ENCODE results near the gene ERAS. TPM values are rescaled to one million over a fixed set of nuclear protein-coding genes. Genes with fewer than 3 reads are reported as not detected.

ERAS gene
- total RNA-seq, 1 experiment from 2014 or later = not detected

- Histone ChIP-seq H3K4me3 (replicated peaks in 1 of 2; ENCODE audit: low read depth in 1 of 2, low read length in 2 of 2) (no peak overlapping the region), H3K27me3 (ENCODE audit: insufficient read depth, low read length) (no peaks in the 10 kb centered on the region), H3K79me2 (ENCODE audit: insufficient read depth, low read length) (no peaks in the 10 kb centered on the region), H3K4me1 (ENCODE audit: control insufficient read depth in 1 of 2, insufficient read depth in 2 of 2, low read length in 2 of 2) (peaks cover under 1 to 4% of the 10 kb centered on the region in 2 experiments; a peak in 3 of 4 replicates), H3K36me3 (ENCODE audit: control insufficient read depth in 1 of 2, insufficient read depth in 2 of 2, low read length in 2 of 2) (no peaks in the 10 kb centered on the region), H3K4me2 (ENCODE audit: low read length) (no peak overlapping the region), H3K9me2 (ENCODE audit: insufficient read depth) (no peaks in the 10 kb centered on the region), H2AFZ (ENCODE audit: low read depth, low read length, poor library complexity, severe bottlenecking) (no peak overlapping the region), H3K27ac (ENCODE audit: low read depth, low read length) (no peak overlapping the region), H3K9ac (ENCODE audit: low read length) (no peak overlapping the region), H3K9me3 (ENCODE audit: control insufficient read depth in 1 of 2, insufficient read depth in 1 of 2, low read depth in 1 of 2, low read length in 2 of 2) (no peaks in the 10 kb centered on the region), H4K20me1 (ENCODE audit: insufficient read depth) (no peaks in the 10 kb centered on the region)
- POLR2A ChIA-PET = no interaction called here
- RAD21 ChIA-PET (ENCODE audit: low non-redundant PET in 1 of 2, low total read pairs in 2 of 2, uncharacterized antibody in 2 of 2, unreplicated experiment in 2 of 2) = no interaction called here
- intact Hi-C loops (cut with micrococcal nuclease) = no loop called here
- CTCF ChIA-PET = no interaction called here
- no TSS peak for BruUV-seq (replicated peaks)
- TF ChIP-seq SP1 (IDR thresholded peaks at IDR 0.05; ENCODE audit: low read depth) (no peak), EZH2phosphoT487 (IDR thresholded peaks at IDR 0.05; ENCODE audit: borderline replicate concordance) (no peak), SRF (IDR thresholded peaks at IDR 0.05; ENCODE audit: low read depth) (no peak), SIN3A (IDR thresholded peaks at IDR 0.05; ENCODE audit: low read depth) (no peak)
- no peak for DNase-seq (ENCODE audit: low read depth, low spot score)
- ATAC-seq = no peak
These were observed 36.7 kb upstream of the ERAS start for GRCh38 chrX:48789366-48790220.

- Histone ChIP-seq H3K9ac (ENCODE audit: low read length) (no peak overlapping the region), H4K20me1 (ENCODE audit: insufficient read depth) (no peaks in the 10 kb centered on the region), H3K9me2 (ENCODE audit: insufficient read depth) (no peaks in the 10 kb centered on the region), H2AFZ (ENCODE audit: low read depth, low read length, poor library complexity, severe bottlenecking) (no peak overlapping the region), H3K4me3 (replicated peaks in 1 of 2; ENCODE audit: low read depth in 1 of 2, low read length in 2 of 2) (no peak overlapping the region), H3K9me3 (ENCODE audit: control insufficient read depth in 1 of 2, insufficient read depth in 1 of 2, low read depth in 1 of 2, low read length in 2 of 2) (no peaks in the 10 kb centered on the region), H3K4me1 (ENCODE audit: control insufficient read depth in 1 of 2, insufficient read depth in 2 of 2, low read length in 2 of 2) (peaks cover 9 to 13% of the 10 kb centered on the region in 2 experiments), H3K36me3 (ENCODE audit: control insufficient read depth in 1 of 2, insufficient read depth in 2 of 2, low read length in 2 of 2) (no peaks in the 10 kb centered on the region), H3K27ac (ENCODE audit: low read depth, low read length) (no peak overlapping the region), H3K4me2 (ENCODE audit: low read length) (no peak overlapping the region), H3K27me3 (ENCODE audit: insufficient read depth, low read length) (no peaks in the 10 kb centered on the region), H3K79me2 (ENCODE audit: insufficient read depth, low read length) (no peaks in the 10 kb centered on the region)
- ChIA-PET POLR2A (no interaction called here), CTCF (no interaction called here), RAD21 (ENCODE audit: low non-redundant PET in 1 of 2, low total read pairs in 2 of 2, uncharacterized antibody in 2 of 2, unreplicated experiment in 2 of 2) (no interaction called here)
- no TSS peak for BruUV-seq (replicated peaks)
- no peak for DNase-seq (ENCODE audit: low read depth, low spot score)
- ATAC-seq = no peak
- intact Hi-C loops (cut with micrococcal nuclease) = no loop called here
- TF ChIP-seq SP1 (IDR thresholded peaks at IDR 0.05; ENCODE audit: low read depth) (no peak), POLR2A (IDR thresholded peaks at IDR 0.05; ENCODE audit: borderline replicate concordance, extremely low read depth, insufficient read depth, insufficient read length) (no peak), YY1 (IDR thresholded peaks at IDR 0.05; ENCODE audit: extremely low read depth, insufficient replicate concordance, low read depth, low read length) (no peak), SIN3A (IDR thresholded peaks at IDR 0.05; ENCODE audit: low read depth) (no peak), ZBTB33 (IDR thresholded peaks at IDR 0.05; ENCODE audit: extremely low read depth, insufficient replicate concordance, low read length) (no peak), RAD21 (IDR thresholded peaks at IDR 0.05; ENCODE audit: low read depth) (no peak), TCF7L2 (IDR thresholded peaks at IDR 0.05; ENCODE audit: borderline replicate concordance, extremely low read depth, insufficient read depth, insufficient read length) (no peak), ZFX (IDR thresholded peaks at IDR 0.05) (no peak), FOSL1 (IDR thresholded peaks at IDR 0.05; ENCODE audit: low read depth) (no peak), ATF3 (IDR thresholded peaks at IDR 0.05) (no peak), REST (IDR thresholded peaks at IDR 0.05; ENCODE audit: low read depth) (no peak), MAX (IDR thresholded peaks at IDR 0.05) (no peak), EZH2phosphoT487 (IDR thresholded peaks at IDR 0.05; ENCODE audit: borderline replicate concordance) (no peak)
These were observed 35.8 kb upstream of the ERAS start for GRCh38 chrX:48790477-48790876.

Measured in HCT116 (cell line).